HG03378 (cell line): ENCODE results near the gene FABP6.

Experiments
- ATAC-seq: cut with Tn5 transposase; IDR thresholded peaks from one replicate; pipeline ENCODE4 v1.9.1; 2021; ENCODE audit warnings: mild to moderate bottlenecking, moderate library complexity; ENCODE audit not compliant: unreplicated experiment

FABP6 gene

GRCh38 chr5:160287378-160288051 is 58.2 kb downstream of the FABP6 start:
- no peak for ATAC-seq
